Measurements from ENCODE around the gene C10orf71. TPM values are rescaled to one million over a fixed set of nuclear protein-coding genes. Genes with fewer than 3 reads are reported as not detected.
A peak's percentile ranks its signal among the peaks of the same experiment; 100 is the strongest.

C10orf71 gene
- total RNA-seq, 1 donor from 2014 or later, result not detected

GRCh38 chr10:49279015-49279880 lies 19.7 kb upstream of the C10orf71 start:
- Histone ChIP-seq H3K27me3 (ENCODE audit: low read depth) (peaks cover 5% of the 10 kb centered on the region), H3K4me3 (no peak overlapping the region), H3K4me1 (peaks cover 3% of the 10 kb centered on the region), H3K36me3 (no peaks in the 10 kb centered on the region), H3K27ac (no peak overlapping the region), H3K9me3 (no peaks in the 10 kb centered on the region)
- TF ChIP-seq, protein P1, sequence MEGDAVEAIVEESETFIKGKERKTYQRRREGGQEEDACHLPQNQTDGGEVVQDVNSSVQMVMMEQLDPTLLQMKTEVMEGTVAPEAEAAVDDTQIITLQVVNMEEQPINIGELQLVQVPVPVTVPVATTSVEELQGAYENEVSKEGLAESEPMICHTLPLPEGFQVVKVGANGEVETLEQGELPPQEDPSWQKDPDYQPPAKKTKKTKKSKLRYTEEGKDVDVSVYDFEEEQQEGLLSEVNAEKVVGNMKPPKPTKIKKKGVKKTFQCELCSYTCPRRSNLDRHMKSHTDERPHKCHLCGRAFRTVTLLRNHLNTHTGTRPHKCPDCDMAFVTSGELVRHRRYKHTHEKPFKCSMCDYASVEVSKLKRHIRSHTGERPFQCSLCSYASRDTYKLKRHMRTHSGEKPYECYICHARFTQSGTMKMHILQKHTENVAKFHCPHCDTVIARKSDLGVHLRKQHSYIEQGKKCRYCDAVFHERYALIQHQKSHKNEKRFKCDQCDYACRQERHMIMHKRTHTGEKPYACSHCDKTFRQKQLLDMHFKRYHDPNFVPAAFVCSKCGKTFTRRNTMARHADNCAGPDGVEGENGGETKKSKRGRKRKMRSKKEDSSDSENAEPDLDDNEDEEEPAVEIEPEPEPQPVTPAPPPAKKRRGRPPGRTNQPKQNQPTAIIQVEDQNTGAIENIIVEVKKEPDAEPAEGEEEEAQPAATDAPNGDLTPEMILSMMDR (IDR thresholded peaks at IDR 0.05), result no peak
- DNase-seq (no peak), ATAC-seq (no peak)
- intact Hi-C loops (cut with DNase I), result no loop called here

GRCh38 chr10:49280001-49280408 lies 19.0 kb upstream of the C10orf71 start:
- TF ChIP-seq, protein P1 (IDR thresholded peaks at IDR 0.05), result no peak
- no peak for DNase-seq
- ATAC-seq, result no peak

GRCh38 chr10:49281461-49281860 lies 17.5 kb upstream of the C10orf71 start:
- ATAC-seq (no peak), DNase-seq (no peak)
- peaks cover 3% of the 10 kb centered on the region for H3K4me1 ChIP-seq
- TF ChIP-seq, protein P1 (IDR thresholded peaks at IDR 0.05), result peak; percentile 26
- no peak overlapping the region for H3K27ac ChIP-seq
- intact Hi-C loops (cut with DNase I), result no loop called here
- no peaks in the 10 kb centered on the region for H3K9me3 ChIP-seq
- no peak overlapping the region for H3K4me3 ChIP-seq
- H3K36me3 ChIP-seq, result no peaks in the 10 kb centered on the region
- peaks cover 5% of the 10 kb centered on the region for H3K27me3 ChIP-seq (ENCODE audit: low read depth)

More at GRCh38 chr10:49280001-49280408, 19.0 kb upstream of the C10orf71 start:
- Histone ChIP-seq H3K4me3 (no peak overlapping the region), H3K4me1 (peaks cover 3% of the 10 kb centered on the region), H3K27me3 (ENCODE audit: low read depth) (peaks cover 5% of the 10 kb centered on the region), H3K9me3 (no peaks in the 10 kb centered on the region), H3K27ac (no peak overlapping the region), H3K36me3 (no peaks in the 10 kb centered on the region)
- intact Hi-C loops (cut with DNase I), result no loop called here

GRCh38 chr10:49282306-49282705 lies 16.7 kb upstream of the C10orf71 start:
- no peak for ATAC-seq
- no peak for DNase-seq
- intact Hi-C loops (cut with DNase I), result no loop called here

DNA sequence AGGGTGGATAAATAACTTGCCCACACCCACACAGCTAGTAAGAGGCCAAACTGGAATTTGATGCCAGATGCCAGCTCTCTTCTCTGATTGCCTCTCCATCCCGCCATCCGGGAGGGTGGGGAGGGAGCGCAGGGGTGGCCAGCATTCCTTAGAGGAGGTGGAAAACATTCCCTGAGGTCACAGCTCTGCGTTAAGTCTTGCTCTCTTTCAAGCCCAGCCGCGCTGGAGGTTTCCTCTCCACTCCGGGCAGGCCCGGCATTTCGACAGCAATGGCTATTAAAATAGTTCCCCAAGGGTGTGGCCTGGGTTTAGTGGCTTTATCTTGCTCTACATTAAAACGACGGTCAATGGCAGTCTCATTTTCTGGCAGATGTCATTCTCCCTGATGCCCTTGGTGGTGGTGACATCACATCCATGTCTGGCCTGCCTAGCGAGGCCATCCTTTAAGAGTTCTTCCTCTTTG lies 16.1 kb upstream of the C10orf71 start:
- Histone ChIP-seq H3K27me3 (ENCODE audit: low read depth) (peaks cover 5% of the 10 kb centered on the region), H3K36me3 (no peaks in the 10 kb centered on the region), H3K4me1 (peaks cover 3% of the 10 kb centered on the region), H3K27ac (no peak overlapping the region), H3K4me3 (no peak overlapping the region), H3K9me3 (no peaks in the 10 kb centered on the region)
- TF ChIP-seq, protein P1 (IDR thresholded peaks at IDR 0.05), result no peak
- intact Hi-C loops (cut with DNase I), result no loop called here
- ATAC-seq (peak in 1 of 2 donors; percentile 7), DNase-seq (no peak)

More at GRCh38 chr10:49282306-49282705, 16.7 kb upstream of the C10orf71 start:
- peaks cover 5% of the 10 kb centered on the region for H3K27me3 ChIP-seq (ENCODE audit: low read depth)
- no peak overlapping the region for H3K27ac ChIP-seq
- peaks cover 3% of the 10 kb centered on the region for H3K4me1 ChIP-seq
- H3K4me3 ChIP-seq, result no peak overlapping the region
- H3K36me3 ChIP-seq, result no peaks in the 10 kb centered on the region
- H3K9me3 ChIP-seq, result no peaks in the 10 kb centered on the region
- TF ChIP-seq, protein P1 (IDR thresholded peaks at IDR 0.05), result no peak
